ENCODE measurements around the gene DGUOK.
A peak's percentile ranks its signal among the peaks of the same experiment; 100 is the strongest.

DGUOK gene

DNA sequence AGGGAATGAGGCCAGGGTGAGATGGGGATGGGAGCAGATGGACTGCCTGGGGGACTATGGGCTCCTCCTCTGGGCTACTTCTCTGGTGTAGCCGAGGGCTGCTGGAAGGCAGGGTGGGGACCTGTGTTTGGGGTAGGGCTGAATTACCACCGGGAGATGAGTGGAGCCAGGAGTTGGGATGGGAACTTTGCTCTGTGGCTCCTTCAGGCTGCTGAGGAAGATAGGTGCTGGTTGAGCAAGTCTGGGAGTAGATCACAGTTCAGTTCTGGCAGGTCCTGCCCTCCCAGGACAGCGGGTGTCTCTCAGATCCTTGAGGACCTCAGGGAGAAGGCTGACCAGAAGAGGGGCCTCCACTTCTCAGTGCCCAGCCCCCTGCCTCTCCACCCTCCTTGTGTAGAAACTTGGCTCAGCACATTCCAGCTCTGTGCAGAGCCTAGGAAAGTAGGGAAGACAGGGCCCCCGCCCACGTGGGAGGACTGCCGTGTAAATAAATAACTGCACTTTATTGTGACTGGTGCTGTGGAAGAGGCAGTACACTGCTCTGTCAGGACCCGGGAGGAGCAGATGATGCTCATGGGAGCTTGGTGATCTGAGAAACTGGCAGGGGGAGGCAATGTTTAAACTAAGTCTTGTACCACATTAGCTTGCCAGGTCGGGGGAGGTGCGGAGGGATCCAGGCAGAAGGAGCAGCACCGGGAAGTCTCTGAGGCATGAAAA is 73.4 kb downstream of the DGUOK start:
- no peak for DNase-seq

GRCh38 chr2:74000666-74001065 is 74.0 kb downstream of the DGUOK start:
- no peak for DNase-seq

DNA sequence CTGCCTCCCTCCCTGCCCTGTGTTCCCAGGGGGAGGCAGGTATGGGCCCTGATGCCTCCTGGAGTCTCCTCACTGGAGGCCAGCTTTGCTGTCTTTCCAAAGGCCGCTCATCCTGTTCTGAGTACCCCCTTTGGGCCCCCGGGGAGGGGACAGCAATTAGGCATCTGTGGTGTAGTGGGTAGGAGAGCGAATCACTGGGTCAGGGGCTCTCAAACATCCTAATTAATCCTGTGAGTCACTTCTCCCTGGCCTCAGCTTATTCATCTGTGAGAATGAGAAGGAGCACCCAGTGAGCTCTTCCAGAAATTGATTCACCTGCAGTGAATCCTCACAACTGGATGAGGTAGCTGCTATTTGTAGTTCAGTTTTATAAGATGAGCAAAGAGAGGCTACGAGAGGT is 74.4 kb downstream of the DGUOK start:
- no peak for DNase-seq

DNA sequence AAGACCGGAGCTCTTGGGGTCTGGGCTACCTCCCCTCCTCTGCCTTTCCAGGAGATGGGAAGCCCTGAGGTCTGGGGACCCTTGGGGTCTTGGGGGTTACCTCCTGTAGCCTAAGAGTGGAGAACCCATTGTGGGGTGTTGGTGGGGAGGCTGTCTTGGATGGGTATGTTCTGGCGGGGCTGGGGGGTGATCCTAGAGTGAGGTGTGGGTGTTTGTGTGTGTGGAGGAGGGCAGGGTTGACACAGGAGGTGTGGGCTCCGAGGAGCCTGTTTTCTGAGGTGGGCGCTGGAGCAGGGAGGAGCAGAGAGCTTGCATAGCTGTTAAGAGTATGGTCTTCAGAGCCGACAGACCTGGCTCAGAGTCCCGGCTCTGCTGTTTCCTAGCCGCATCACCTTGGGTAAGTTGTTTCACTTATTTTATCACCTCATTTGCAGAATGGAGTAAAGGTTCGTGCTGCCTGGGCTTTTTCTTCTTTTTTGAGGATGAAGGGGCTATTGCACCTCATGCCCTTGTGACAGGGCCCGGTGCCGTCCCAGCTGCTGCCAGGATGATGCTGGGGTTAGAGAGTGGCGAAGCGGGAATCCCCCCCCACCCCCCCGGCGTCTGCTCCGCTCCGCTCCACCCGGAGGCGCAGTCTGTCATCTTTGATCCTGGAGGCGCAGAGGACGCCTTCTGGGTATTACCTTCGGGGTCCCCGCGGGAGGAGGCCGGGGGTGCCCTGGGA is 75.3 kb downstream of the DGUOK start:
- DNase-seq: no peak

GRCh38 chr2:74002505-74003421 is 76.1 kb downstream of the DGUOK start:
- peak; percentile 88 for DNase-seq

- peak; percentile 44 for DNase-seq
Observed at GRCh38 chr2:74003494-74004211, 77.0 kb downstream of the DGUOK start.

GRCh38 chr2:74004212-74005182 is 77.8 kb downstream of the DGUOK start:
- peak; percentile 41 for DNase-seq

GRCh38 chr2:74005786-74006185 is 79.1 kb downstream of the DGUOK start:
- peak; percentile 20 for DNase-seq

DNA sequence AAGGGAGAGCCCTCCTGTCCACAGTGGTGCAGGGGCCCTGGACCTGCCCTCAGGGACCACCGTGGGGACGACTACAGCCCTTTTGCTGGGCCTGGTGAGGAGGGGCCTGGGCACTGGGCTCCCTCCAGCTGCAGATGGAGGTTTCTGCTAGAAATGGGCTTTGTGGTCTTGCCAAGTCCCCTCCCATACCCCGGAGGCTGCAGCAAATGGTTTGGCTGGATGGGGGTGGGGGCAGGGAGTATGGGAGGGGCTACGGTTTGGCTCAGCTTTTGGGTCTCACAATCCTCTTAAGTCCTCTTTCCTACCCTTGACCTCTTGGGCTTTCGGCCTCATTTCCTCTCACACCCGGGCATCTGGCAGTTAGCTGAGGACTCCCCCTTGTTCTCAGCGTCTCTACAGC is 79.8 kb downstream of the DGUOK start:
- peak; percentile 38 for DNase-seq

GRCh38 chr2:74007121-74007520 is 80.4 kb downstream of the DGUOK start:
- peak; percentile 18 for DNase-seq

DNA sequence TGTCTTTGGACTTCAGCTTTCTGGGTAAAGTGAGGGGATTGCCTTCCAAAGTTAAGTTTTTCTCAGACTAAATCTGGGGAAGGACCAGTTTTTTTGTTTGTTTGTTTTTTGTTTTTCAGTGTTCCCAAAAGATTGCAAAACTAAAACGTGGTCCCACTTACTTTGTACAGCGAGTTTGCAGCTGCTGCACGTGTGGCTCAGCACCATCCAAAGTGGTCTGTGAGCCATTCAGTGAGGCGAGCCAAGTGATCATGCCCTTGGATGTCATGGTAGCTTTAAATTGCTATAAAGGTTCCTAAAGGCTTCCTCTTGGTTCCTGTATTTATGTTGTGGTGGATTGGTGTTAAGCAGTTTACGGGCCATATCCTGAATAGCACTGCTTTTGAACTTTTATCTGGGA is 81.0 kb downstream of the DGUOK start:
- no peak for DNase-seq
